Dedifferentiated amniotic fluid mesenchymal stem cell (primary cell): ENCODE measurements around the gene MEGF6.

Source experiments
- DNase-seq: peaks from one replicate; pipeline ENCODE4 v3.0.0-alpha.2; 2016; ENCODE audit errors: extremely low spot score

Gene MEGF6

DNA sequence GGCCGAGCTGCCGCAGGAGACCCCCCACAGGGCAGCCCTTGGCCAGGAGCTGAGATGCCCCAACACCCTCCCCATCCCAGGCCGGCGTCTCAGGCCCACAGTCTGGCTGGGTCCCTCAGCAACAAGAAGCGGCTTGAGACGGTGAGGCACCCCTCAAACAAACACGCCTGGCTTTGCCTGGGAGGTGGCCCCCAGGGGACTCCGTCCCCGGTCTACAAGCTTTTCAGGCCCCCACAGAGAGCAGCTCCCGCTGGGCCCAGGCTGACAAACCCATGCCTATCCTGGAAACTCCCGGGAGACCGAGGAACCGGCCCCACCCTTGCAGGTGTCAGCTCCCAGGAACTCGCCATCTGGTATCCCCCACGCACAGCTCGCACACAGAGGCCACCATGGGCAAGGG is 89.9 kb downstream of the MEGF6 start:
- DNase-seq, result no peak

DNA sequence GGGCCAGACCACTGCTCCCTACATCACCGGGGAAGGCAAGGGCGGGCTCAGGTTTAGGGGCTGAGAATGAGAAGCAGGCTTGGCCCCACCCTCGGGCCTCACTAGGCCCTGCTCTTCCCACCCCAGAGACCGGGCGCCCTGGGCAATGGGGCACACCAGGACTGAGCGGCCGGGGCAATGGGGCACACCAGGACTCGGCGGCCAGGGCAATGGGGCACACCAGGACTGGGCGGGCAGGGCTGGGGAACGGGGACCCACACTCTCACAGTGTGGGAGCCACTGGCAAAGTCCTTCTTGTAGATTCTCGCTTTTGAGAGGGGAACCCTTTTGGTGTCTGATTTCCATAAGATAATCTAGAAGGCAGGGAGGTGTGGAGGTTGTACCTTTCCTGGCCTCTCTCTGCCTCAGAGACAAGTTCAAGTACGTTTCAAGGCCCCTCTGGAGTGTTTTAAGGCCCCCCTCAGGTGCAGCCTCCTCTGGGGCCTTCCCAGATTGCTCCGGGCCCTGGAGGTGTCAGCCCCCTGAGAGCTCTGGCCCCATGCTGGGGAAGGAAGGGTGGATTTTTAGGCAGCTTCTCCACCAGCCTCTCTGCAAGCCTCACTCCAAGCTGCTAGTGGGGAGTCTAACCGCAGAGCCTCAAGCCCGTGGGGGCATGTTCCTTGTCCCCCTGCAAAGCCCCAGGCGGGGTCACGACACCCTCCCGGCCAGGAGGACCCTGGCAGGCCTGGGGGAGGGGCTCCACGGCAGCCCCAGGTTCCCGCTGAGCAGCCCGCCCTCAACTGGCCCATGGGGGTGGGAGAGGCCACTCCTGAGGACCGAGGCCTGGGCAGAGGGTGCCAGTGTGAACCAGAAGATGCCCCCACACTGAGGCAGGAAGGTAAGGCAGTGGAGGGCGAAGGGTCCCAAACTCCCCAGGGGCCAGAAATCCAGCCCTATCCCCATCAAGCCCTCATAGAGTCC is 90.6 kb downstream of the MEGF6 start:
- no peak for DNase-seq

DNA sequence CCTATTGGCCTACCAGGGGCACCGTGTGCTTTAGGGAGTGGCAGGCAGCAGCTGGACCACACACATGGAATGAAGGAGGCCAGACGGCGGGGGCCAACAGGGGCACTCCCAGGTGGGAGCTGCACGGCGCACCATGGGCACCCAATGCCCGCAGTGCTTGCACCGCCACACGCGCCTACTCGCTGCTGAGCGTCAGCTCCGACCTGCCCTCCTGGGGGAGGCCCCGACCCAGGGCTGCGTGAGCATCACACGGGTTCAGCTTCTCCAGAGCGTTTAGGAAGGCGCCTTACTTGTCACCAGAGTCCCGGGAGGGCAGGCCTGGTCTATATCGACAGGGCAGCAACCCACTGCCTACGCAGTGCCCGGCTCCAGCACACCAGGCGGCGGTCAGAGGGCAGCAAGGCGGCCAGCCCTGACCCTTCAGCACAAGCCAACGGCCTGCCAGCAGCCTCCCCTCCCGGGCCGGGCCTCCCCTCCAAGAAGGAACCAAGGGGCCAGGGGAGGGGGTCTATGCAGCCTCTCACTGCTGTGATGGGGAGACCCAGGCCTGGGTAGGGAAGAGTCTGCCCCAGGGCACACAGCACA is 91.9 kb downstream of the MEGF6 start:
- no peak for DNase-seq

DNA sequence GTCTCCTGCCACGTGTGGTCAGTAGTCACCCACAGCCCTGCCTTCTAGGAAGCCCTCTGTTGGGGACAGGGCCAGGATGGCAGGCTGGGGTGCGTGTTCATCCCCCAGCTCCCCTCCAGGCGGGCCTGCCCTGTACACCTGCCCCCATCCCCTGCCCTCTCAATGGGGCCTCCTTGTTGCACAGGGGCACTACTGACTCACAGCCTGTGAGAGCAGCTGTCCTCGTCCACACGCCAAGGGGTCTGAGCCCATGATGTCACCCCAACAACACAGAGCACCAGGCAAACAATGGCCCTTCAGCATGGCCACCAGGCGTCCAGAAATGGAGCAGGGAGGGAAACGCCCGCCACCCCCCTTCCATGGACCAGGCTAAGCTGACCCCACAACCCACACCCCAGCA is 92.6 kb downstream of the MEGF6 start:
- no peak for DNase-seq

DNA sequence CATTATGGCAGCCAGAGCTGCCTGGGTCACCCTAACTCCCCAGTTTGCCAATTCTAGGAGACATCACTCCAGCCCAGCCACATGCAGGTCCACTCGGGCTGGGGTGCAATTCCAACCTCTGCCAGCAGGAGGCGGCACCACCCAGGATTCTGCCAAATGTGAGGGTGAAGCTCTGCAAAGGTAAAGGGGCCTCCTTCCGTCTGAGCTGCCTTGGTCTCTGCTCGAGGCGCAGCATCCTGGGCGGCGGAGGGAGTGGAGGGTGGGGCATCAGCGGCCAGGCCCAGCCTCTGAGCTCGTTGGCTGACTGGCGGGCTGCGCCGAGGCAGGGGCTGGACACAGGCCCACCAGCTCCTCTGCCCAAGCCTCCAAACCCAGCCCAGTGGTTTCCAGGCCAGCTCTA is 93.1 kb downstream of the MEGF6 start:
- DNase-seq, result no peak

DNA sequence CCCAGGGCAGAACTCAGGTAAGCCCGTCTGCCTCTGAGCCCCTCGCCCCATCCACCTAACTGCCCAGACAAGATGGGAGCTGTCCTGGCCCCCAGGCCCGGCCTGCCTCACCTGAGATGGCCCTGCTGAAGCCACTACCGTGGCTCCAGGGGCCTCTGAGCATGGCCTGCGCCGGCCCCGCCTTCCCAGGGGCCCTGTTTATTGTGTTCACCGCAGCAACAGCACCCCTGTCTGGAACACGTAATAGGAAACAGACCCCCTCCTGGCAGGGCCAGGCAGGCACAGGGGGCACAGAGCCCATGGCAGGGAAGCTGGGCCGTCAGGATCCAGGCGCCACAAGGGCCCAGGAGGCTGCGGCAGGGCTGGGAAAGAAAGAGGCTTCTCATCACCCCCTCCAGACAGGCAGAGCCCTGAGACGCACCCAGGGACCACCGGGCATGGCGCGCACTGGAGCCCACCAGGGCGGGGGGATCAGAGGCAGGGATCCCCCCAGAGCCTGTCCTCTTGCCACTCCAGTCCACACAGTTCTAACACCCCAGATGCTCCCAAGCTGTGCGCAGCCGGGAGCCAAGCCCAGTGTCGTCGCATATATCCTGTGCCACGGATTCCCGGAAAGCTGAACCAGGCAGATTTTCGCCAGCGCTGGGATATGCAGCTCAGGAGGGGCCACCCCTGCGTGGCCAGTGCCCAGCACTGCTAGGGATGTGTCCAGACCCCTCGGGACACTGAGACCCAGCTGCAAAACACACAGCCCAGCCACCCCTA is 94.2 kb downstream of the MEGF6 start:
- no peak for DNase-seq

DNA sequence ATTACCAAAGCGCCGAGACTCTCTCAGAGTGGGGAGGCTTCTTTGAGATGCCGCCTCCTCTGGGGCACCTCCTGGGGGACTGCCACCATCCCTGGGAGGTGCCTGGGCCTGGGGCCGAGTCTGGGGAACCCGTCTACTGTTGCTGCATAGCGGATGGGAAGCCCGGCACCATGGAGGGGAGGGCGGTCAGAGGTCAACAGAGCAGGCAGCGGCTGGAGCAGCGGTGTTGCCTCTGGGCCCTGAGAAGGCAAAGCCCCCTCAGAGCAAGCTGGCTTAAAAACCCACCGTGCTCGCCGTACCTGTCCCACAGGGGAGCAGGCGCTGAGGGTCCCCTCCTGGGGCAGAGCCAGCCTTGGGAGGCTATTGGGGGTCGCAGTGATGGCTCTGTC is 94.8 kb downstream of the MEGF6 start:
- DNase-seq, result no peak

DNA sequence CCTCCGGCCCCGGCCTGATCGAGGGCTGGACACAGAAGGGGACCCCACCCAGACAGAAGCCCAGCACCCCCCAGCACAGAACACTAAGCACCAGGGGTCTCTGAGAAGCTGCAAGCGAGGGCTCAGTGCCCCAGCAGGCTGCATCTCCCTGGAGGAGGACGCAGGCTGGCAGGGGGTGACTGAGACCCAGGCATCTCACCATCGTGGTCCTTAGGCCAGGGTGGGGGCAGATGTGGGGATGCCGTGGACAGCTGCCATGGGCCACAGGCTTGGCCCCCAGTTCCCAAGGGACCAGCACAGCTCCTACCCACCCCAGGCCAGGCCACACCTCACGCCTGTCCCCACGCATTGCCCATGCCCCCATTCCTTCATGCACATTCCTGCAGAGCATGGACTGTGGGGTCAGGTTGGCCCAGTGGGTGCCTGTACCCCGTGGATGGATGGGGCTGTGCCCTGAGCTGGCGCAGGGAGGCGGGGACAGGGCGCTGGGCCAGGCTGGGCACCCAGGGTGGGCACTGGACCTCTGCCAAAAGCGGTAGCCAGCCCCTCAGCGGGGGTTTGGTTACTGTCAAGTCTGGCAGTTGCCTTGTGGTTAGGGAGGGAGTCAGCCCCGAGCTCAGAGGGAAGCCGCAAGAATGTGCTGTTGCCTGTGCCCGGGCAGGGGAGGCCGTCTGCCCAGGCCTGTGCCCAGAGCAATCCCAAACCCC is 95.4 kb downstream of the MEGF6 start:
- peak; percentile 36 for DNase-seq

DNA sequence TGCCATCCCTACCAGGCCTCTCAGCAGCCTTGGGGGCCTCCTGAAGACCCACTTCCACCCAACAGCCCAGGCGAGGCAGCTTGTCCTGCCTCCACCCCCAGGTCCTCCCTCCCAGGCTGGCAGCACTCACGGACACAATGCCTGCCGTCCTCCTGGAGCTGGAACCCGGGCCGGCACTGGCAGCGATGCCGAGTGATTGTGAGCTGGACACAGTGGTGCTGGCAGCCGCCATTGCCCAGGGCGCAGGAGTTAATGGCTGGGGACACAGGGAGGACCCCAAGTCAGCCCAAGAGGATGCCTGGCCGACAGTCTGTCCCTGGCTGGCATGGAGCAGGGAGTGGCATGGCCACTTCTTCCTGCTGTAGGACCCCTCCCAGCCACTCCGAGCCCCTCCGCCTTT is 96.0 kb downstream of the MEGF6 start:
- no peak for DNase-seq

DNA sequence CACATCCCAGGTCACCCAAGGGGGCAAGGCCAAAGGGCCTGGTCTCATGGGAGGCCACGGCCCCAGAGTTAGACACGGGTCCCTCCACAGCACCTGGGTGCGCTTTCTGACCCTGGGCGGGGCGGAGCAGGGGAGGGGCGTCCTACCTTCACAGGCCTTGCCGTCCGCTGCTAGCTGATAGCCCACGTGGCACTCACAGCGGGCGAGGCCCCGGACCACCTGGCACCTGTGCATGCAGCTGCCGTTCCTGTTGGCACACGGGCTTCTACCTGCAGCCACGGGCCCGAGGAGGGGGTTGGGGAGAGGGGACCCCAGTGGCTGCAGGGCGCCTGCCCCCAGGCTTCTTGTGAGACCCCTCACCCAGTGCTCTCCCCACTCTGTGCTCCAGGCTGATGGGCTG is 96.9 kb downstream of the MEGF6 start:
- DNase-seq, result no peak

DNA sequence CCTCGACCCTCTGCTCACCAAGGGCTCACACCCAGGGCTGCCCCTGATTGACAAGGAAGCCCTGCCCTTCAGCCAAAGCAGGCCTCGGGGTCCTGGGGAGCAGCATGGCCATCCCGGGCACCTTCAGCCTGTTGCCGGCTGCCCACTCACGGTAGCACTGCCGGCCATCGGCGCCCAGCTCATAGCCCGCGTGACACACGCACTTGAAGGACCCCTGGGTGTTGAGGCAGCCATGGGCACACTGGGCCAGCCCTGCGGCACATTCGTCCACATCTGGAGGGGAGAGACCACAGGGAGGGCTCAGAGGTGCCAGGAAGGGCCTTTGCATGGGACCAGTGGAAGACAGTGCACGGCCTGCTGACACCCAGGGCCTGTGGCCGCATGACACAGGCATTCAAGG is 99.5 kb downstream of the MEGF6 start:
- DNase-seq, result no peak

DNA sequence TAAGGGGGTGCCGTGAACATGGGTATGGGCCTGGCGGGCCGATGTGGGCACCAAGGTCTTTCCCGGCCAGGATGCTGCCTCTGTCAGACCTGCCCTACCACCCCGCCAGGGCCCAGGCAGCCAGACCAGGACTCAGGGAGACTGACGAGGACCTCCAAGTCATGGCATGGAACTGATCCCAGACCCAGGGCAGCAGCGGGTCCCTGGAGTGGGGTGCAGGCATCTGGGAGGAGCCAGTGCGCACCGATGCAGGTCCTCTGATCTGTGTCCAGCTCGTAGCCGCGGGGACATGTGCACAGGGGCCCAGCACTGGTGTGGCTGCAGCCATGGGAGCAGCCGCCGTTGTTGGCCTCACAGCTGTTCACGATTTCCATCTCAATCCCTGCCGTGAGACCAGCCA is 100.0 kb downstream of the MEGF6 start:
- DNase-seq, result no peak

DNA sequence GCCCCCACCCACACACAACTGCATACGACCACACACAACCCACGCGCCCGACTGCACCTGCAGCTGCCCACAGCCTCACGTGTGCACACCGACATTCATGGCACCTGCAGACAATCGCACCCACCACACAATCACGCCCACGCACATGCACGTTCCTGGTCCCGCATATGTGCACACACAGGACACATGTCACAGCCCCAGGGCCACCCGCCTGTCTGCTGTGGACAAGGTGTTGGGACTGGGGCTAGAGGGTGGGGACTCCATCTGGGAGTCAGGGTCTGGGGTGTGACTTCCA is 100.4 kb downstream of the MEGF6 start:
- DNase-seq, result no peak

DNA sequence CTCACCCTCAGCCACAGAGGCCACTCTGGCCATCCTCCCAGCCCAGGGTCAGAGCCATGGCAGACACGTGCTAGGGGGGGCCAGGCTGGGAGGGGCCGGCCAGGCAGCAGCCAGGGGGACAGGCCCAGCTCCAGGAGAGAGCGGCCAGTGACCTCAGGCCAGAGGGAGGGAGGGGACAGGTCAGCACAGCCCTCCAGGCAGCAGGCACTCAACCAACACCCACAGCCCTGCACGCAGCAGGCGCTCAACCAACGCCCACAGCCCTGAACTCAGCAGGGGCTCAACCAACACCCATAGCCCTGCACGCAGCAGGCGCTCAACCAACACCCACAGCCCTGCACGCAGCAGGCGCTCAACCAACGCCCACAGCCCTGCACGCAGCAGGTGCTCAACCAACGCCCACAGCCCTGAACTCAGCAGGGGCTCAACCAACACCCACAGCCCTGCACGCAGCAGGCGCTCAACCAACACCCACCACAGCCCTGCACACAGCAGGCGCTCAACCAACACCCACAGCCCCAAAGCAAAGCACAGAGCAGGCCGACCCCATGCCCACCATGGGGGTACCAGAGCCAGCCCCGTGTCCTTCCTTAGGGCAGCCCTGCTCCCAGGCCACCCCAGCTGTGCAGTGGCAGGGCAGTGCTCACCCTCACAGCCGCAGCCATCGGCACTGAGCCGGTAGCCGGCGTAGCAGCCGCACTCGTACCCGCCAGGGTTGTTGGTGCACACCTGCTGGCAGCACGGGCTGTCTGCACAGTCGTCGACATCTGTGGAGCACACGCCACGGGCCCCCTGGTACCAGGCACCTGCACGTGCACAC is 101.0 kb downstream of the MEGF6 start:
- no peak for DNase-seq

DNA sequence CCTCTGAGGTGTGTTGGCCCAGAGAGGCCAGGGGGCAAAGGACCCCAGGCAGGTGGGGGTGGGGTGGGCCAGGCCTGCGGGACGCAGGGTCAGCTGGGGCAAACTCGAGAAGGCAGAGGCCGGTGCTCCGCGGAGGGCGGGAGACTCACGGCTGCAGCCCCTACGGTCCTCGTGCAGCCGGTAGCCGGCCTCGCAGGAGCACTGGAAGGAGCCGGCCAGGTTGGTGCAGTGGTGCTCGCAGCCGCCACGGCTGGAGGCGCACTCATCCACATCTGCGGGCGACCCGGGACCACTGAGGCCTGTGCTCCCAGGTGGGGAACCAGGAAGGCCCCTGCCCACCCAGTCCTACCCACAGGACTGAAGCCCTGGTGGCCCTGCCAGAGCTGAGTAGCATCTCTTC is 101.6 kb downstream of the MEGF6 start:
- DNase-seq, result no peak

DNA sequence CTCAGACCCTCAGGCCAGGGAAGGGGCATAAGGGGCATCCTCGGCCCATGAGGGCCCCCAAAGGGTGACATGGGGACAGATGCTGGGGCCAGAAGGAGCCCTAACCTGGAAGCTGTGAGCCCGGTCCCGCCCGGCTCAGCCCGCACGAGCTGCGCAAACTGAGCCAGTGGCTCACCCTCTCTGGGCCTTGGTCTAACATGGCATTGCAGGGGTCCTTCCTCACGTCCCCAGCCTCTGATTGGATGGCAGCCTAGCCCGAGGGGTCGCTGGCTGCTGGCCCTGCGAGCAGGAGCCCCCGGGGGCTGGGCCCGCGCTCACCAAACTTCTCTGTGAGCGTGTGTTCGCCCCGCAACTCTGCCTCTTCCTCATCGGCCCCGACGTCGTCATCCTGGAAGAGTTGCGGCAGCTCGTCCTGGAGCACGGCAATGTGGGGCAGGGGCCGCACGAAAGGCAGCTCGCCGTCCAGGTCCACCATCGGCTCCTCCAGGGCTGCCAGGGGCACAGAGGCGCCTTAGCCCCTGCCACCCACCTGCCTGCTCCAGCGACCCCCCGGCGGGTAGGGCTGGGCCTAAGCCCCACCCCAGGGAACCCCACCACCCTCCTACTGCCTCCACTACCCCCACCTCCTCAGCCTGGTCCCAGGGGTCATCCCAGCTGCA is 102.4 kb downstream of the MEGF6 start:
- DNase-seq, result no peak

DNA sequence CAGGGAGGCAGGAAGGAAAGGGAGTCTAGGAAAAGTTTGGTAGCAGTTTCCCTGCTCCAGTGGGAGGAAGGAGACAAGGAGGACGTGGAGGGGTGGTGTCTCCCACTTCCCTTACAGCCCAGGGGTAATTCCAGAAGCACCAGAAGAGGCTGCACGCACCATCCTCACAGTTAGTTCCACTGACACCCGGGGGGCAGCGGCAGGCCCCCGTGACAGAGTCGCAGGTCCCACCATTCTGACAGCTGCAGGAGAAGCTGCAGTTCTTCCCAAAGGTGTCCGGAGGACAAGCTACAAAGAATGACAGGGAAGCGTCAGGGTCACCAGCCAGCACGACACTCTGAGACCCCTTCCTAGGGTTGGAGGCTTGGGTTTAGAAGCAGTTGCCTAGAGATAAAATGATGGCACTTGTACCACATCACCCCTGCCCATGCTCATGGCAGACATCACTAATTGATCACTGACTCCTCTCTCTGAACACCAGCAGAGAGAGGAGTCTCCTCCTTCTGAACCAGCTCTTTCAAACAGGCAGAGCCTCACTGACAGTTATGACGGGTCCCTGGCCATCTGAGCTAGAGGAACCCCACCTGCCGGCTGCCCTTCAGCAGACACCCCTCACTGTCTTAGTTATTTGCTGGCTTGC is 103.6 kb downstream of the MEGF6 start:
- no peak for DNase-seq

DNA sequence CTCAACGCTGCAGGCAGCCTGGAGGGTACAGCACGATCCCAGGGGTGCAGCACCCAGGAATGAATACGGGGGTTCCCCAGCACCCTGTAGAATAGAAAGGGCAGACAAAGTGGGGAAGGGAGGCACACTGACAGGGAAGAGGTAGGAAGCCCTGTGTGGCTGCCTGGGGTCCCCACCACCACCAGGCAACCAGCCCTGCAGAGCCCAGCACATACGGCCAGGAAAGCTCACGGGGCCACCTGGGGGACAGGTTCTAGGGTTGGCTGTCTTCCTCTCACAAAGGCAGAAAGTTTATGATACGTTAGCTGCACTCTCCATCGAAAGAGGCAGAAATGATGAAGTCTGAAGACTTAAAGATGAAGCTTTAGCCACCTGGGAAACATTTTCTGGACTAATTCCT is 104.4 kb downstream of the MEGF6 start:
- DNase-seq, result no peak

DNA sequence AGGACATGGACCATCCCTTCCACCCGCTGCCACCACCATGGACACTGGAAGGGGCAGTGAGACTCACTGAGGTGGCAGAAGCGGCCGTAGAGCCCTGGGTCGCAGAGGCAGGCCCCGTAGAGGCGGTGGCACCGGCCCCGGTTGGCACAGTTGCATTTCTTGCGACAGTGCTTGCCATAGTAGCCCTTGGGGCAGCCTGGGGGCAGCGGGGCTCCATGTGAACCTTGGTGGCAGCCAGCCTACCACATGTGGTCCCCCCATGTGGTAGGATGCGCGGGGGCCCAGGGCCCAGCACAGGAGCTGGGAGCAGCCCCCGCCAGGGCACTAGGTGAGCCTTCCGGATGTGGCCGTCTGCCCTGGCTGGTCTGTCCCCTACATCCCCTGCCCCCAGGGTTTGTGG is 105.3 kb downstream of the MEGF6 start:
- DNase-seq, result no peak

DNA sequence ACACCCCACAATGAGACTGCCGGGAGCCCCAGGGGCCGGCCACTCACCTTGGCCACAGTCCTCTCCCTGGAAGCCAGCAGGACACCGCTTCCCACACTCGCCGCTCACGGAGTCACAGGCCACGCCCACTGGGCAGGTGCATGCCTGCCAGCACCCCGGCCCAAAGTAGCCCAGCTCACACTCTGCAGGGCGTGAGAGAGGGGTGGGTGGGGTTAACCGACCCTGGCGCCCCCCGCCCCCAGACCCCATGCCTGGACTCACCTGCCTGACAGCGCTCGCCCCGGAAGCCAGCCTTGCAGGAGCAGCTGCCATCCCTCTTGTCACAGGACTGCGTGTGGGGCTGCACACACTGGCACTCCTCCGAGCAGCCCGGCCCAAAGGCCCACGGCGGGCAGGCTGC is 106.1 kb downstream of the MEGF6 start:
- DNase-seq, result no peak

DNA sequence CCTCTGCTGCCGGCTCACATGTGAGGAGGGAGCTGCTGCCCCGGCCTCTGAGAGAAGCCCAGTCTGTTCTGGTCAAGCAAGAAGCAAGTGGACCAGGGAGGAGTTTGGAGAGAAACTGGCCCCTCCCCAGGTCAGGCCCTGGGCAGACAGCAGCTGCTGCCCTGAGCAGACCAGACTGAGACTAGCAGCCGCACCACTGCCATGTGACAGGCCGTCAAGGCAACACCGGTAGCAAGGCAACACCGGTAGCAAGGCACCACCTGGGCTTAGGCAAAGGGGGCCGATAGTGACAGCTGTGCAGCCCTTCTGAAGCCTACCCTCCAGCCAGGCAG is 106.5 kb downstream of the MEGF6 start:
- no peak for DNase-seq
